ENCODE results near the gene ATXN1.
"Not testable (repeated sequence)": the region's sequence is repeated elsewhere in the genome, so short reads cannot be mapped to it uniquely, and the experiment has no call there.

The ATXN1 gene

GRCh38 chr6:16635810-16636602, 125.3 kb downstream of the ATXN1 start:
- no peak for DNase-seq

- DNase-seq, result no peak
Measured at GRCh38 chr6:16635291-16635809, 125.9 kb downstream of the ATXN1 start.

- DNase-seq, result no peak
Measured at GRCh38 chr6:16634855-16635254, 126.4 kb downstream of the ATXN1 start.

GRCh38 chr6:16633961-16634360, 127.3 kb downstream of the ATXN1 start:
- DNase-seq, result no peak

- DNase-seq, result no peak
Measured at GRCh38 chr6:16633465-16633864, 127.8 kb downstream of the ATXN1 start.

- DNase-seq, result no peak
Measured at GRCh38 chr6:16632101-16632500, 129.2 kb downstream of the ATXN1 start.

GRCh38 chr6:16630026-16630643, 131.1 kb downstream of the ATXN1 start:
- no peak for DNase-seq

- DNase-seq, result not testable (repeated sequence)
Measured at GRCh38 chr6:16628580-16628979, 132.7 kb downstream of the ATXN1 start.

- no peak for DNase-seq
Measured at GRCh38 chr6:16626650-16627049, 134.6 kb downstream of the ATXN1 start.

- DNase-seq, result no peak
Measured at GRCh38 chr6:16625291-16626265, 135.7 kb downstream of the ATXN1 start.

- no peak for DNase-seq
Measured at GRCh38 chr6:16624636-16625290, 136.5 kb downstream of the ATXN1 start.

GRCh38 chr6:16623731-16624130, 137.5 kb downstream of the ATXN1 start:
- DNase-seq, result no peak

GRCh38 chr6:16623029-16623653, 138.1 kb downstream of the ATXN1 start:
- DNase-seq, result no peak

GRCh38 chr6:16622193-16622592, 139.1 kb downstream of the ATXN1 start:
- no peak for DNase-seq

GRCh38 chr6:16621002-16621401, 140.3 kb downstream of the ATXN1 start:
- DNase-seq, result no peak

- no peak for DNase-seq
Measured at GRCh38 chr6:16619777-16620176, 141.5 kb downstream of the ATXN1 start.

GRCh38 chr6:16618962-16619361, 142.3 kb downstream of the ATXN1 start:
- no peak for DNase-seq

- not testable (repeated sequence) for DNase-seq
Measured at GRCh38 chr6:16615215-16615614, 146.0 kb downstream of the ATXN1 start.

- not testable (repeated sequence) for DNase-seq
Measured at GRCh38 chr6:16614143-16614542, 147.1 kb downstream of the ATXN1 start.

- not testable (repeated sequence) for DNase-seq
Measured at GRCh38 chr6:16613504-16613903, 147.8 kb downstream of the ATXN1 start.

- no peak for DNase-seq
Measured at GRCh38 chr6:16608444-16608843, 152.8 kb downstream of the ATXN1 start.

- DNase-seq, result no peak
Measured at GRCh38 chr6:16602035-16602434, 159.2 kb downstream of the ATXN1 start.
